ENCODE measurements around the gene AKAP13. TPM values are rescaled to one million over a fixed set of nuclear protein-coding genes. Genes with fewer than 3 reads are reported as not detected.

AKAP13 gene
- total RNA-seq, 4 donors from 2014 or later = 105 to 167 (median 129) TPM

DNA sequence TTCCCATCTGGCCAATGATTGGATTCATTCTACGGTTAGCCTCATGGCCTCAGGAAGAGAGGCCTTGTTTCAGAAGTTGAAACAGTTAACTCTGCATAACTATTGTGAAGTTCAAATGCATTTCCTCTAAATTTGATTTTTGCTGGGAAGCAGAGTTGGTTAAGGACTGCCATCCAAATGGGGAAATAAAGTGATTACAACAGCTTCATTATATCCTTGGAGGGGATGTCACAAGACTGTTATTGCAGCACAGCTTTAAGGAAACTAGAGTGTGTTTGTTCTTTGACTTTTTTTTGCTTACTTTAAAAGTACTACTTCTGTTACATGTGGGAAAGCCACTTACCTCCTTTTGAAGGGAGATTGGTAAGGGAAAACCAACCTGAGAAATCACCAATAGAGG is 164.8 kb downstream of the AKAP13 start:
- intact Hi-C loops (cut with DNase I; ENCODE audit: low total_unique reads) = no loop called here
- no peak for DNase-seq (ENCODE audit: low spot score in 2 of 2)
- WGBS, 2 donors = 52 to 58% methylated on average over 1 of the region's 1 CpG
- TF ChIP-seq, protein P1, sequence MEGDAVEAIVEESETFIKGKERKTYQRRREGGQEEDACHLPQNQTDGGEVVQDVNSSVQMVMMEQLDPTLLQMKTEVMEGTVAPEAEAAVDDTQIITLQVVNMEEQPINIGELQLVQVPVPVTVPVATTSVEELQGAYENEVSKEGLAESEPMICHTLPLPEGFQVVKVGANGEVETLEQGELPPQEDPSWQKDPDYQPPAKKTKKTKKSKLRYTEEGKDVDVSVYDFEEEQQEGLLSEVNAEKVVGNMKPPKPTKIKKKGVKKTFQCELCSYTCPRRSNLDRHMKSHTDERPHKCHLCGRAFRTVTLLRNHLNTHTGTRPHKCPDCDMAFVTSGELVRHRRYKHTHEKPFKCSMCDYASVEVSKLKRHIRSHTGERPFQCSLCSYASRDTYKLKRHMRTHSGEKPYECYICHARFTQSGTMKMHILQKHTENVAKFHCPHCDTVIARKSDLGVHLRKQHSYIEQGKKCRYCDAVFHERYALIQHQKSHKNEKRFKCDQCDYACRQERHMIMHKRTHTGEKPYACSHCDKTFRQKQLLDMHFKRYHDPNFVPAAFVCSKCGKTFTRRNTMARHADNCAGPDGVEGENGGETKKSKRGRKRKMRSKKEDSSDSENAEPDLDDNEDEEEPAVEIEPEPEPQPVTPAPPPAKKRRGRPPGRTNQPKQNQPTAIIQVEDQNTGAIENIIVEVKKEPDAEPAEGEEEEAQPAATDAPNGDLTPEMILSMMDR (IDR thresholded peaks at IDR 0.05) = no peak
- no peak for TF ChIP-seq POLR2A (IDR thresholded peaks at IDR 0.05)
- H3K4me3 ChIP-seq (ENCODE audit: low read depth, poor library complexity, severe bottlenecking) = no peak overlapping the region

DNA sequence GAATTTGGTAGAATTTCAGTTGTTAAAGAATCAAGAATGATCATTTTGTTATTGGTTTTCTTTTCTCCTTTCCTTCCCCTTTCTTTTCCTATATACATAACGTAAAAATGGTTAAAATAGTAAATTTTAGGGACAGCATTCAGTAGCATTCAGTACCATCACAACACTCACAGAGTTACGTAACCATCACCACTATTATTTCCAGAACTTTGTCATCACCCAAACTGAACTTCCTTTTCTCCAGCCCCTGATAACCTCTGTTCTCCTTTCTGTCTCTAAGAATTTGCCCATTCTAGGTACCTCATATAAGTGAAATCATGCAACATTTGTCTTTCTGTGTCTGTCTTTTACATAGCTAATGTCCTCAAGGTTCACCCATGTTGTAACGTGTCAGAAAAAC is 165.3 kb downstream of the AKAP13 start:
- intact Hi-C loops (cut with DNase I; ENCODE audit: low total_unique reads) = no loop called here
- H3K4me3 ChIP-seq (ENCODE audit: low read depth, poor library complexity, severe bottlenecking) = no peak overlapping the region
- no peak for TF ChIP-seq POLR2A (IDR thresholded peaks at IDR 0.05)
- TF ChIP-seq, protein P1 (IDR thresholded peaks at IDR 0.05) = no peak
- 80 to 82% methylated on average over 3 of the region's 3 CpGs for WGBS, 2 donors
- DNase-seq (ENCODE audit: low spot score in 2 of 2) = no peak

DNA sequence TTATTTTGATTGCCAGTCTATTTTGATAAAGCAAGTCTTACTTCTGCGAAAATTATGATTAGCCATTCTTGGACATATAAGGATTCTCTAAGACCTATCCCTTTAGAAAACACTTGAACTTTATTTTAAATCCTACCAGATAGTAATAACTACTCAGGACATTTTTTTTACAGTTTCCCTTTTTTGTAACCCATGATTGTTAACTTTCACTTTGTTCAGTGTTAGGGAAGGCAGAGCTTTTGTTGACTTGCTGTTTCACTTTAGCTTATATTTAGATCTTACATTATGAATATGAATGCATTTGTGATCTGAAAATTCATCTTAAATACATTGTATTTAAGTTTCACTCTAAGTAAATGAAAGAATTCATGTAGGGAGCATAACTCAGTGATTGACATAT is 167.0 kb downstream of the AKAP13 start:
- H3K4me3 ChIP-seq (ENCODE audit: low read depth, poor library complexity, severe bottlenecking) = no peak overlapping the region
- no peak for DNase-seq (ENCODE audit: low spot score in 2 of 2)
- TF ChIP-seq POLR2A (IDR thresholded peaks at IDR 0.05) = no peak
- TF ChIP-seq, protein P1 (IDR thresholded peaks at IDR 0.05) = no peak
- 87 to 97% methylated on average over 1 of the region's 1 CpG for WGBS, 2 donors
- intact Hi-C loops (cut with DNase I; ENCODE audit: low total_unique reads) = no loop called here

DNA sequence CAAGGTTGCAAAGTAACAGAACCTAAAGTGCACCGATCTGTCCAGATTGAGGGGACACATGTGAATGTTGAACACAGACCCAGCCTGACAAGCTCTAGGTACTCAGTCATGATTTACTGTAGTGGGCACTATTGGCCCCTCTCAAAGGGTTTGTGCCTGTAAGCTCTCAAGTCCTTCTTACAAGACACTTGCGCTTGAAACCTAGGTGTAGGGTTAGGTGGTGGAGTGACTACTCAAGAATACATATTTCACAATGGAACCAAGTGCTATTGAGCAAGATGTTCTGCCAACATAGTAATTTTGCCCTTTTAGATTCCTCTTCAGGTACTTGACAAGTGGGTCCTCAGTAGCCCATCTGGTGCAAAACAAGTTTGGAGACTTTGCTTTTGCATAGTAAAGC is 169.9 kb downstream of the AKAP13 start:
- no peak for DNase-seq (ENCODE audit: low spot score in 2 of 2)
- no peak for TF ChIP-seq POLR2A (IDR thresholded peaks at IDR 0.05)
- TF ChIP-seq, protein P1 (IDR thresholded peaks at IDR 0.05) = no peak
- WGBS, 2 donors = 78 to 96% methylated on average over 2 of the region's 2 CpGs
- intact Hi-C loops (cut with DNase I; ENCODE audit: low total_unique reads) = no loop called here
- H3K4me3 ChIP-seq (ENCODE audit: low read depth, poor library complexity, severe bottlenecking) = no peak overlapping the region

DNA sequence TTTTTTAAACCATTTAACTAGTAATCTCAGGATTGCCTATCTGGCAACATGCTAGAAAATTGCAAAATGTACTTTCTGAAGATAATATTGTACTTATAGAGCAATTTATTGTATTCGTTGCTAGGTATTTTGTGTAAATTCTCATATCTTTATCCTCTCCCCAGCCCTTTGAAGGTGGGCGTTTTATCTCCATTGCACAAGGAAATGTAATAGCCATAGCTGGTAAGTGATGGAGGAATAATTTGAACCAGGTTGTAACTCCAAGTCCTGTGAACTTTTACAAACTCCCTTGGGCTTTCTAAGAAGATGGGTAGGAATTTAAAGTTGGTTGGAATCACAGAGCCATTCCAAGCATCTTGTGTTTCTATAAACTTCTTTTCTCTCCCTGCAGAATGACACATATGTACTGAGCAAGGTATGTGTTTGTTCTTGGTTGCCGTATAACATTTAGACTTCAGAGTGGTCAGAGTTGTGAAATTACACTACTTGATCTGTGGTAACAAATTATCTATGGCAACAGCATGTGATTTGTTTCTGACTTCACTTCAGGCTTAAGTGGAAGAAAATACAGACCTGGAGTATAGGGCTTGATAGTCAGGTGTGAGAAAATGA is 170.9 kb downstream of the AKAP13 start:
- WGBS, 2 donors = 70 to 71% methylated on average over 3 of the region's 3 CpGs
- intact Hi-C loops (cut with DNase I; ENCODE audit: low total_unique reads) = no loop called here
- no peak for DNase-seq (ENCODE audit: low spot score in 2 of 2)
- H3K4me3 ChIP-seq (ENCODE audit: low read depth, poor library complexity, severe bottlenecking) = no peak overlapping the region
- TF ChIP-seq, protein P1 (IDR thresholded peaks at IDR 0.05) = no peak
- TF ChIP-seq POLR2A (IDR thresholded peaks at IDR 0.05) = no peak
